Neural cell (in vitro differentiated cells): Measurements from ENCODE around the gene TOPBP1. TPM values are rescaled to one million over a fixed set of nuclear protein-coding genes. Genes with fewer than 3 reads are reported as not detected.

Experiments
- H2AFZ ChIP-seq: fragments of 200-600, 300-800 bp; sonication (generic), shearing (Covaris generic); 2 replicates; pipeline ENCODE4 v1.6.0; 2014; ENCODE audit warnings: low read depth, mild to moderate bottlenecking, antibody characterized with exemption, low read length, moderate library complexity
- H3F3A ChIP-seq: fragments of 200-600 bp; shearing (Covaris generic); 2 replicates; pipeline ENCODE4 v1.6.1; 2016; ENCODE audit warnings: mild to moderate bottlenecking, moderate library complexity, mixed read lengths, antibody characterized with exemption, low read length; ENCODE audit not compliant: insufficient read depth, poor library complexity, severe bottlenecking
- H3K27ac ChIP-seq: fragments of 200-600, 300-800 bp; sonication (generic), shearing (Covaris generic); 2 replicates; pipeline ENCODE4 v1.5.1; 2014; ENCODE audit warnings: mild to moderate bottlenecking, low read length, moderate library complexity
- H3K27me3 ChIP-seq: fragments of 300-800, 200-600 bp; sonication (generic), shearing (Covaris generic); 2 replicates; pipeline ENCODE4 v1.6.0; 2014; ENCODE audit warnings: mild to moderate bottlenecking, low read depth, low read length, moderate library complexity; ENCODE audit not compliant: insufficient read depth
- H3K36me3 ChIP-seq: fragments of 300-800, 200-600 bp; sonication (generic), shearing (Covaris generic); 2 replicates; pipeline ENCODE4 v1.5.1; 2014; ENCODE audit warnings: mild to moderate bottlenecking, antibody characterized with exemption, low read length, moderate library complexity; ENCODE audit not compliant: insufficient read depth
- H3K4me2 ChIP-seq: fragments of 300-800, 200-600 bp; sonication (generic), shearing (Covaris generic); 2 replicates; pipeline ENCODE4 v1.6.0; 2014; ENCODE audit warnings: mild to moderate bottlenecking, low read length
- H3K4me3 ChIP-seq: fragments of 300-800, 200-600 bp; sonication (generic), shearing (Covaris generic); 2 replicates; pipeline ENCODE4 v1.5.1; 2014; ENCODE audit warnings: mild to moderate bottlenecking, low read length, moderate library complexity
- H3K79me2 ChIP-seq: fragments of 200-600 bp; shearing (Covaris generic); replicated peaks from 2 replicates; pipeline ENCODE4 v1.6.0; 2014; ENCODE audit warnings: mild to moderate bottlenecking, low read length, moderate library complexity; ENCODE audit not compliant: insufficient read depth
- H3K9ac ChIP-seq: fragments of 300-800, 200-600 bp; sonication (generic), shearing (Covaris generic); 2 replicates; pipeline ENCODE4 v1.6.1; 2016; ENCODE audit warnings: mild to moderate bottlenecking, low read length, mixed read lengths
- H3K9me2 ChIP-seq: fragments of 200-600 bp; shearing (Covaris generic); 2 replicates; pipeline ENCODE4 v1.6.1; 2016; ENCODE audit warnings: mild to moderate bottlenecking, low read length, mixed read lengths; ENCODE audit not compliant: insufficient read depth
- H3K9me3 ChIP-seq: fragments of 200-600, 300-800 bp; sonication (generic), shearing (Covaris generic); 2 replicates; pipeline ENCODE4 v1.6.1; 2016; ENCODE audit warnings: mild to moderate bottlenecking, mixed run types, low read length, moderate library complexity, mixed read lengths
- H4K20me1 ChIP-seq: fragments of 200-600 bp; shearing (Covaris generic); 2 replicates; pipeline ENCODE4 v1.6.1; 2016; ENCODE audit warnings: mild to moderate bottlenecking, mixed run types; ENCODE audit not compliant: insufficient read depth
- CTCF ChIP-seq: fragments of 450-650 bp; IDR thresholded peaks from 2 replicates; pipeline ENCODE4 v1.5.1; 2014; ENCODE audit warnings: antibody characterized with exemption, mild to moderate bottlenecking, moderate library complexity; ENCODE audit not compliant: poor library complexity, severe bottlenecking
- EP300 ChIP-seq: fragments of 450-650 bp; conservative IDR thresholded peaks from 2 replicates; pipeline ENCODE4 v1.6.1; 2014; ENCODE audit warnings: antibody characterized with exemption, mild to moderate bottlenecking, moderate library complexity; ENCODE audit not compliant: poor library complexity, severe bottlenecking
- EZH2 ChIP-seq: fragments of 200-600, 300-800 bp; shearing (Covaris generic), sonication (generic); IDR thresholded peaks from 2 replicates; pipeline ENCODE4 v1.6.1; 2014; ENCODE audit warnings: antibody characterized with exemption, low read length, borderline replicate concordance, mild to moderate bottlenecking; ENCODE audit not compliant: insufficient read depth, poor library complexity, severe bottlenecking
- MXI1 ChIP-seq: fragments of 450-650 bp; conservative IDR thresholded peaks from 2 replicates; pipeline ENCODE4 v1.6.1; 2014; ENCODE audit warnings: antibody characterized with exemption, mild to moderate bottlenecking; ENCODE audit not compliant: poor library complexity, severe bottlenecking
- POLR2AphosphoS5 ChIP-seq: IDR thresholded peaks from 2 replicates; pipeline ENCODE4 v1.6.1; 2012
- RAD21 ChIP-seq: fragments of 450-650 bp; conservative IDR thresholded peaks from 2 replicates; pipeline ENCODE4 v1.6.1; 2014; ENCODE audit warnings: antibody characterized with exemption, mild to moderate bottlenecking, moderate library complexity
- REST ChIP-seq: IDR thresholded peaks from 2 replicates; pipeline ENCODE4 v1.6.1; 2012; ENCODE audit warnings: borderline replicate concordance
- SMC3 ChIP-seq: fragments of 450-650 bp; conservative IDR thresholded peaks from 2 replicates; pipeline ENCODE4 v1.6.1; 2014; ENCODE audit warnings: antibody characterized with exemption, mild to moderate bottlenecking, moderate library complexity; ENCODE audit not compliant: poor library complexity
- TAF1 ChIP-seq: IDR thresholded peaks from 2 replicates; pipeline ENCODE4 v1.6.1; 2012; ENCODE audit warnings: low read depth
- polyA plus RNA-seq: library from polyadenylated mRNA; depleted of rRNA; stranded (reverse); fragments of >200 nt; gene quantifications from 2 replicates; pipeline ENCODE4 v1.2.3, GENCODE V29; 2014

TOPBP1 gene
- polyA plus RNA-seq, 1 donor from 2014 or later, result 46.6 TPM

GRCh38 chr3:133699467-133699866, 37.7 kb upstream of the TOPBP1 start:
- Histone ChIP-seq H3K9ac (no peak overlapping the region), H2AFZ (no peak overlapping the region), H3K27me3 (no peaks in the 10 kb centered on the region), H3K36me3 (no peaks in the 10 kb centered on the region), H3K4me2 (no peak overlapping the region), H3K79me2 (no peaks in the 10 kb centered on the region), H4K20me1 (no peaks in the 10 kb centered on the region), H3K9me2 (no peaks in the 10 kb centered on the region), H3K4me3 (no peak overlapping the region), H3K9me3 (no peaks in the 10 kb centered on the region), H3K27ac (no peak overlapping the region), H3F3A (no peaks in the 10 kb centered on the region)
- TF ChIP-seq POLR2AphosphoS5 (no peak), SMC3 (no peak), CTCF (no peak), MXI1 (no peak), EP300 (no peak), REST (no peak), TAF1 (no peak), EZH2 (no peak)

- Histone ChIP-seq H3K9me3 (no peaks in the 10 kb centered on the region), H3K9me2 (no peaks in the 10 kb centered on the region), H3F3A (no peaks in the 10 kb centered on the region), H3K4me3 (no peak overlapping the region), H2AFZ (no peak overlapping the region), H3K36me3 (no peaks in the 10 kb centered on the region), H3K27ac (no peak overlapping the region), H3K9ac (no peak overlapping the region), H3K4me2 (no peak overlapping the region), H3K27me3 (no peaks in the 10 kb centered on the region), H4K20me1 (no peaks in the 10 kb centered on the region), H3K79me2 (no peaks in the 10 kb centered on the region)
- TF ChIP-seq MXI1 (no peak), POLR2AphosphoS5 (no peak), RAD21 (no peak), EZH2 (no peak), REST (no peak), CTCF (no peak), SMC3 (no peak), TAF1 (no peak), EP300 (no peak)
Observed at GRCh38 chr3:133697960-133698359, 36.2 kb upstream of the TOPBP1 start.
